T-helper 17 cell (primary cell): ENCODE results near the gene WBP1. TPM values are rescaled to one million over a fixed set of nuclear protein-coding genes. Genes with fewer than 3 reads are reported as not detected.

Source experiments
- ATAC-seq: fragments of 150-1000 bp; cut with Tn5 transposase; 2 replicates; pipeline ENCODE4 v1.10.0; 2021; ENCODE audit warnings: mild to moderate bottlenecking, moderate library complexity
- DNase-seq, 3 donors: peaks; one replicate each; pipeline versions ENCODE4 v3.0.0 to v3.0.0-alpha.2; 2020 to 2021
- H3K9me3 ChIP-seq: one replicate; pipeline ENCODE4 v1.7.0; 2013; ENCODE audit warnings: low read length, mild to moderate bottlenecking; ENCODE audit not compliant: control insufficient read depth, poor library complexity, severe bottlenecking
- H3K27ac Mint-ChIP-seq: one replicate; pipeline ENCODE4 v1.8.0; 2022; ENCODE audit warnings: mild to moderate bottlenecking, moderate library complexity, mixed read lengths
- H3K27me3 Mint-ChIP-seq: one replicate; pipeline ENCODE4 v1.8.0; 2022; ENCODE audit warnings: mixed read lengths
- H3K36me3 Mint-ChIP-seq: one replicate; pipeline ENCODE4 v1.8.0; 2022; ENCODE audit warnings: low read depth, mixed read lengths
- H3K4me1 Mint-ChIP-seq: one replicate; pipeline ENCODE4 v1.8.0; 2022; ENCODE audit warnings: mild to moderate bottlenecking, mixed read lengths
- H3K4me3 Mint-ChIP-seq: one replicate; pipeline ENCODE4 v1.8.0; 2022; ENCODE audit warnings: mild to moderate bottlenecking, moderate library complexity, mixed read lengths
- total RNA-seq, 4 donors: library from RNA in 2 of 4; stranded (reverse) in 2 of 4; gene quantifications; one replicate each; pipeline ENCODE4 v1.2.3 and lab custom pipeline; 2022 to 2026

WBP1 gene
- total RNA-seq, 2 donors from 2014 or later = 61.7 to 64.2 TPM

- peaks cover 76% of the 10 kb centered on the region for H3K27me3 Mint-ChIP-seq
- ATAC-seq = no peak
- peaks cover 11% of the 10 kb centered on the region for H3K36me3 Mint-ChIP-seq
- no peaks in the 10 kb centered on the region for H3K9me3 ChIP-seq
- H3K27ac Mint-ChIP-seq = no peak overlapping the region
- no peak for DNase-seq
- peak overlapping the region; percentile 75 for H3K4me3 Mint-ChIP-seq
- H3K4me1 Mint-ChIP-seq = peaks cover 39% of the 10 kb centered on the region
Observed at GRCh38 chr2:74502147-74502719, 44.0 kb downstream of the WBP1 start.

- no peak overlapping the region for H3K27ac Mint-ChIP-seq
- H3K9me3 ChIP-seq = no peaks in the 10 kb centered on the region
- no peak for ATAC-seq
- peaks cover 42% of the 10 kb centered on the region for H3K4me1 Mint-ChIP-seq
- DNase-seq = no peak
- peaks cover 13% of the 10 kb centered on the region for H3K36me3 Mint-ChIP-seq
- H3K4me3 Mint-ChIP-seq = peak overlapping the region; percentile 75
- H3K27me3 Mint-ChIP-seq = peaks cover 71% of the 10 kb centered on the region
Observed at GRCh38 chr2:74502720-74503505, 44.7 kb downstream of the WBP1 start.

GRCh38 chr2:74503506-74504475 lies 45.6 kb downstream of the WBP1 start:
- peaks cover 64% of the 10 kb centered on the region for H3K27me3 Mint-ChIP-seq
- H3K4me3 Mint-ChIP-seq = peak overlapping the region; percentile 75
- no peak for ATAC-seq
- peak overlapping the region; percentile 56 for H3K27ac Mint-ChIP-seq
- DNase-seq = no peak
- peaks cover 42% of the 10 kb centered on the region for H3K4me1 Mint-ChIP-seq
- no peaks in the 10 kb centered on the region for H3K9me3 ChIP-seq
- H3K36me3 Mint-ChIP-seq = peaks cover 13% of the 10 kb centered on the region

GRCh38 chr2:74504591-74504990 lies 46.4 kb downstream of the WBP1 start:
- Mint-ChIP-seq H3K4me1 (peaks cover 38% of the 10 kb centered on the region), H3K36me3 (peaks cover 13% of the 10 kb centered on the region), H3K27me3 (peaks cover 59% of the 10 kb centered on the region), H3K27ac (peak overlapping the region; percentile 56), H3K4me3 (no peak overlapping the region)
- no peaks in the 10 kb centered on the region for H3K9me3 ChIP-seq
- ATAC-seq = no peak
- DNase-seq = no peak

- ATAC-seq (no peak), DNase-seq (no peak)
- Mint-ChIP-seq H3K4me1 (peaks cover 41% of the 10 kb centered on the region), H3K36me3 (peaks cover 13% of the 10 kb centered on the region), H3K4me3 (no peak overlapping the region), H3K27me3 (peaks cover 50% of the 10 kb centered on the region), H3K27ac (peak overlapping the region; percentile 56)
- no peaks in the 10 kb centered on the region for H3K9me3 ChIP-seq
Observed at GRCh38 chr2:74505448-74506246, 47.4 kb downstream of the WBP1 start.

GRCh38 chr2:74507145-74507925 lies 49.1 kb downstream of the WBP1 start, which contains the start of gene PCGF1:
TSS of gene PCGF1 (minus strand) at chr2:74507695. CDS start at chr2:74507668, 27 bp downstream.
- peak; percentile 92 to 97 (median 96) for DNase-seq
- H3K36me3 Mint-ChIP-seq = peaks cover 13% of the 10 kb centered on the region
- peaks cover 33% of the 10 kb centered on the region for H3K27me3 Mint-ChIP-seq
- peak within 1 kb of the TSS; percentile 100 for H3K27ac Mint-ChIP-seq
- peak; percentile 96 for ATAC-seq
- H3K4me3 Mint-ChIP-seq = peak within 1 kb of the TSS; percentile 99
- H3K9me3 ChIP-seq = no peaks in the 10 kb centered on the region
- peaks cover 38% of the 10 kb centered on the region for H3K4me1 Mint-ChIP-seq

- peaks cover 38% of the 10 kb centered on the region for H3K4me1 Mint-ChIP-seq
- ATAC-seq (no peak), DNase-seq (no peak)
- H3K27ac Mint-ChIP-seq = peak overlapping the region; percentile 100
- peaks cover 32% of the 10 kb centered on the region for H3K27me3 Mint-ChIP-seq
- peak overlapping the region; percentile 99 for H3K4me3 Mint-ChIP-seq
- H3K36me3 Mint-ChIP-seq = peaks cover 13% of the 10 kb centered on the region
- H3K9me3 ChIP-seq = no peaks in the 10 kb centered on the region
Observed at GRCh38 chr2:74507926-74508520, 49.8 kb downstream of the WBP1 start.

- peaks cover 13% of the 10 kb centered on the region for H3K27me3 Mint-ChIP-seq
- no peak overlapping the region for H3K4me3 Mint-ChIP-seq
- H3K36me3 Mint-ChIP-seq = peaks cover 4% of the 10 kb centered on the region
- H3K9me3 ChIP-seq = no peaks in the 10 kb centered on the region
- H3K27ac Mint-ChIP-seq = peak overlapping the region; percentile 56
- no peak for DNase-seq
- no peak for ATAC-seq
- H3K4me1 Mint-ChIP-seq = peaks cover 34% of the 10 kb centered on the region
Observed at GRCh38 chr2:74510272-74510671, 52.0 kb downstream of the WBP1 start.

Other genes with a start within 250 kb of the WBP1 start
- gene SLC4A5, start 115.0 kb upstream of the WBP1 start, total RNA-seq = 10 to 100 TPM in 1 of 2 donors, 1 to 10 TPM in 1; 9.1 to 10.5 TPM
- gene DCTN1, start 78.1 kb upstream of the WBP1 start, total RNA-seq = 10 to 100 TPM; 78.5 to 85.7 TPM
- gene C2orf81, start 36.8 kb upstream of the WBP1 start, total RNA-seq = 1 to 10 TPM; 2.9 to 3.3 TPM
- gene WDR54, start 36.7 kb upstream of the WBP1 start, total RNA-seq = 10 to 100 TPM; 33.6 to 42.8 TPM
- gene RTKN, start 16.5 kb upstream of the WBP1 start, total RNA-seq = under 1 TPM; 0.37 to 0.57 TPM
- 10 to 100 TPM; 35.1 to 45.2 TPM for gene INO80B, start 3.4 kb upstream of the WBP1 start, total RNA-seq
- gene MOGS, start 6.9 kb downstream of the WBP1 start, total RNA-seq = 10 to 100 TPM; 66.2 to 68.9 TPM
- 10 to 100 TPM; 31.4 to 67.9 TPM for gene MRPL53, start 14.2 kb downstream of the WBP1 start, total RNA-seq
- gene CCDC142, start 24.6 kb downstream of the WBP1 start, total RNA-seq = 10 to 100 TPM; 13.7 to 14.7 TPM
- gene TTC31, start 24.6 kb downstream of the WBP1 start, total RNA-seq = 10 to 100 TPM; 32.3 to 36.6 TPM
- under 1 TPM in 1 of 2 donors, not detected in 1; 0.26 TPM for gene LBX2, start 41.2 kb downstream of the WBP1 start, total RNA-seq
- 10 to 100 TPM; 28.2 to 31.5 TPM for gene PCGF1, start 49.3 kb downstream of the WBP1 start, total RNA-seq
- gene TLX2, start 56.0 kb downstream of the WBP1 start, total RNA-seq = 1 to 10 TPM in 1 of 2 donors, under 1 TPM in 1; 0.16 to 1.5 TPM
- under 1 TPM in 1 of 2 donors, not detected in 1; 0.23 TPM for gene DQX1, start 67.8 kb downstream of the WBP1 start, total RNA-seq
- gene AUP1, start 71.3 kb downstream of the WBP1 start, total RNA-seq = 100 to 1,000 TPM; 139 to 153 TPM
- gene HTRA2, start 71.5 kb downstream of the WBP1 start, total RNA-seq = 10 to 100 TPM; 18.5 to 21.4 TPM
- 1 to 10 TPM in 1 of 2 donors, under 1 TPM in 1; 0.75 to 2.0 TPM for gene LOXL3, start 95.5 kb downstream of the WBP1 start, total RNA-seq
- gene DOK1, start 96.3 kb downstream of the WBP1 start, total RNA-seq = 10 to 100 TPM in 1 of 2 donors, 1 to 10 TPM in 1; 8.3 to 14.6 TPM
- gene M1AP, start 189.9 kb downstream of the WBP1 start, total RNA-seq = under 1 TPM in 1 of 2 donors, not detected in 1; 0.60 TPM
- 10 to 100 TPM in 1 of 2 donors, 1 to 10 TPM in 1; 9.5 to 11.1 TPM for gene SEMA4F, start 195.8 kb downstream of the WBP1 start, total RNA-seq